Muscle of leg (tissue), 11 donors: ENCODE data around the gene KCNIP3. TPM values are rescaled to one million over a fixed set of nuclear protein-coding genes. Genes with fewer than 3 reads are reported as not detected.

Source experiments
- DNase-seq: peaks from one replicate; pipeline ENCODE4 v3.0.0; 2013
- H3K27ac ChIP-seq: one replicate; pipeline ENCODE4 v1.5.1; 2013; ENCODE audit warnings: mild to moderate bottlenecking, low read length, control low read depth
- H3K27me3 ChIP-seq: one replicate; pipeline ENCODE4 v1.6.1; 2013; ENCODE audit warnings: low read length; ENCODE audit not compliant: control insufficient read depth, insufficient read depth
- H3K36me3 ChIP-seq: one replicate; pipeline ENCODE4 v1.6.1; 2013; ENCODE audit warnings: low read length; ENCODE audit not compliant: control insufficient read depth, insufficient read depth
- H3K4me1 ChIP-seq: one replicate; pipeline ENCODE4 v1.6.1; 2013; ENCODE audit warnings: low read length; ENCODE audit not compliant: control insufficient read depth, insufficient read depth
- H3K4me3 ChIP-seq: one replicate; pipeline ENCODE4 v1.5.1; 2013; ENCODE audit warnings: low read length, control low read depth
- H3K9me3 ChIP-seq: replicated peaks from 2 replicates; pipeline ENCODE4 v1.6.1; 2013; ENCODE audit warnings: low read depth, low read length; ENCODE audit not compliant: control insufficient read depth
- WGBS: methylation state at CpG from one replicate; pipeline ENCODE4 v1.1.5; 2013; ENCODE audit warnings: missing lambda C conversion rate; ENCODE audit not compliant: insufficient coverage; 5-methylcytosine and 5-hydroxymethylcytosine counted together
- polyA plus RNA-seq, 8 donors: library from polyadenylated mRNA; unstranded; fragments of 120-200 nt; gene quantifications; one replicate each; pipeline versions ENCODE4 v1.2.1 to v1.2.3, GENCODE V29; 2013; ENCODE audit warnings: inconsistent platforms in 1 of 8, low replicate concordance in 1 of 8; ENCODE audit not compliant: insufficient read length in 8 of 8, insufficient read depth in 1 of 8
- total RNA-seq: library from RNA; stranded (reverse); fragments of 120-200 nt; gene quantifications from one replicate; pipeline ENCODE4 v1.2.4, GENCODE V29; 2013

The KCNIP3 gene
- total and polyA plus RNA-seq, 9 donors, result 5.5 to 8.9 (median 6.9) TPM

DNA sequence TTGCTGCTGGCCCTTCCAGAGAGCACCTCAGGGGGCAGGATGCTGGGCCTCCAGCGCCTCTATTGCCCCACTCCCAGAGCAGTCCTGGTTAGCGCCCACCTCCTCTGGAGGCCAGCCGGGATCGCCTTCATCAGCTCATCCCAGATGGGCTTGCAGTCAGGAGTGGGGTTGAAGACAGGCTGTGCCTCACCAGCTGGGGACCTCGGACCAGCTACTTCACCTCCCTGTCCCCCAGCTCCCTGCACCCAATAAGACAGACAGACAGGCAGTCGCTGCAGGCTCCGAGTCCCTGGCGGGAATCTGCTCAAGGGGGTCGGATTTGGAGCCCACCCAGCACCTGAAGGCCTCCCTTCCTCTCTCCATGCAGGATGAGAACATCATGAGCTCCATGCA is 86.5 kb downstream of the KCNIP3 start:
- H3K36me3 ChIP-seq, result peaks cover 2% of the 10 kb centered on the region
- WGBS, result 63% methylated on average over 6 of the region's 9 CpGs
- peaks cover 31% of the 10 kb centered on the region for H3K4me1 ChIP-seq
- DNase-seq, result no peak
- H3K27ac ChIP-seq, result no peak overlapping the region
- H3K27me3 ChIP-seq, result no peaks in the 10 kb centered on the region
- no peaks in the 10 kb centered on the region for H3K9me3 ChIP-seq
- H3K4me3 ChIP-seq, result no peak overlapping the region

DNA sequence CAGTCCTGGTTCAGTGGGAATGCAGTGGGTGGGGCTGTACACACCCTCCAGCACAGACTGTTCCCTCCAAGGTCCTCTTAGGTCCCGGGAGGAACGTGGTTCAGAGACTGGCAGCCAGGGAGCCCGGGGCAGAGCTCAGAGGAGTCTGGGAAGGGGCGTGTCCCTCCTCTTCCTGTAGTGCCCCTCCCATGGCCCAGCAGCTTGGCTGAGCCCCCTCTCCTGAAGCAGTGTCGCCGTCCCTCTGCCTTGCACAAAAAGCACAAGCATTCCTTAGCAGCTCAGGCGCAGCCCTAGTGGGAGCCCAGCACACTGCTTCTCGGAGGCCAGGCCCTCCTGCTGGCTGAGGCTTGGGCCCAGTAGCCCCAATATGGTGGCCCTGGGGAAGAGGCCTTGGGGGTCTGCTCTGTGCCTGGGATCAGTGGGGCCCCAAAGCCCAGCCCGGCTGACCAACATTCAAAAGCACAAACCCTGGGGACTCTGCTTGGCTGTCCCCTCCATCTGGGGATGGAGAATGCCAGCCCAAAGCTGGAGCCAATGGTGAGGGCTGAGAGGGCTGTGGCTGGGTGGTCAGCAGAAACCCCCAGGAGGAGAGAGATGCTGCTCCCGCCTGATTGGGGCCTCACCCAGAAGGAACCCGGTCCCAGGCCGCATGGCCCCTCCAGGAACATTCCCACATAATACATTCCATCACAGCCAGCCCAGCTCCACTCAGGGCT is 87.9 kb downstream of the KCNIP3 start:
- Histone ChIP-seq H3K4me1 (peaks cover 31% of the 10 kb centered on the region), H3K27ac (no peak overlapping the region), H3K4me3 (no peak overlapping the region), H3K9me3 (no peaks in the 10 kb centered on the region), H3K36me3 (peaks cover 2% of the 10 kb centered on the region), H3K27me3 (peaks cover 3% of the 10 kb centered on the region)
- 52% methylated on average over 8 of the region's 12 CpGs for WGBS
- peak; percentile 18 for DNase-seq

DNA sequence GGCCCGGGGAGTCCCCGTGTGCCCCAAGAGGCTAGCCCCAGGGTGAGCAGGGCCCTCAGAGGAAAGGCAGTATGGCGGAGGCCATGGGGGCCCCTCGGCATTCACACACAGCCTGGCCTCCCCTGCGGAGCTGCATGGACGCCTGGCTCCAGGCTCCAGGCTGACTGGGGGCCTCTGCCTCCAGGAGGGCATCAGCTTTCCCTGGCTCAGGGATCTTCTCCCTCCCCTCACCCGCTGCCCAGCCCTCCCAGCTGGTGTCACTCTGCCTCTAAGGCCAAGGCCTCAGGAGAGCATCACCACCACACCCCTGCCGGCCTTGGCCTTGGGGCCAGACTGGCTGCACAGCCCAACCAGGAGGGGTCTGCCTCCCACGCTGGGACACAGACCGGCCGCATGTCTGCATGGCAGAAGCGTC is 88.4 kb downstream of the KCNIP3 start:
- DNase-seq, result peak; percentile 28
- Histone ChIP-seq H3K36me3 (peaks cover 2% of the 10 kb centered on the region), H3K4me1 (peaks cover 31% of the 10 kb centered on the region), H3K9me3 (no peaks in the 10 kb centered on the region), H3K27me3 (peaks cover 3% of the 10 kb centered on the region), H3K27ac (no peak overlapping the region), H3K4me3 (no peak overlapping the region)
- 66% methylated on average over 7 of the region's 12 CpGs for WGBS

DNA sequence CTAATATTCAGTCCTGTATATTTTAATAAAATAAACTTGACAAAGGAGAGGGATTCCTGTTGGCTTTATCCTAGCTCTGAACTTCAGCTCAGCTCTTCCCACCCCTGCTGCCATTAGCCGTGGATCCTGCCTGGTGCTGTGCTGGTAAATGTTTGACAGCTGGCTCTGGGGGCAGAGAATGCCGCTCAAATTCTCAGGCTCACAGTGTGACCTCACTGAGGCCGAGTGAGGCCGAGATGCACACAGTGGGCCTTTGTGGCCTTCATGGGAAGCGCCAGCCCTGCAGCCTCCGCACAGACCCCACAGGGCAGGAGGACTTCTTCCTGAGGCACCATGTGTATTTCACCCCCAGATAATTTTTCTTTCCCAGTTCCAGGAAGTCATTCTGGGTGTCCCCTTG is 88.9 kb downstream of the KCNIP3 start:
- H3K36me3 ChIP-seq, result peaks cover 2% of the 10 kb centered on the region
- H3K27ac ChIP-seq, result peak overlapping the region; percentile 13
- H3K27me3 ChIP-seq, result peaks cover 3% of the 10 kb centered on the region
- DNase-seq, result no peak
- H3K4me1 ChIP-seq, result peaks cover 31% of the 10 kb centered on the region
- no peaks in the 10 kb centered on the region for H3K9me3 ChIP-seq
- no peak overlapping the region for H3K4me3 ChIP-seq
- WGBS, result 82% methylated on average over 3 of the region's 6 CpGs

DNA sequence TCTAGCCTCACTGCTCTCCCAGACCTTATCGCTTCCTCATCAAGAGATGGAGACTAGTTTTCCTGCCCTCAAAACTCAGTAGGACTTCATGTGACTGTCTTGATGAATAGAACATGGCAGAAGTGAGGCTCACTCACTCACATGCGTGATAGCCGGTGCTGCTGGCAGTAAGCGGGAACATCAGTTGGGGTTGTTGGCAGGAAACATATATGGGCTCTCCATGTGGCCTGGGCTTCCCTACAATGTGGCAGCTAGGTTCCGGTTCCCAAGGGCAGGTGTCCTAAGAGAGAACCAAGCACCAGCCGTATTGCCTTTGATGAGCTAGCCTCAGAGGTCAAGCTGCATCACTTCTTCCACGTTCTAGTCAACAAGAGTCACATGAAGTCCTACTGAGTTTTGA is 90.2 kb downstream of the KCNIP3 start:
- H3K27ac ChIP-seq, result no peak overlapping the region
- no peaks in the 10 kb centered on the region for H3K36me3 ChIP-seq
- peaks cover 3% of the 10 kb centered on the region for H3K27me3 ChIP-seq
- H3K4me3 ChIP-seq, result no peak overlapping the region
- H3K9me3 ChIP-seq, result no peaks in the 10 kb centered on the region
- WGBS, result 79% methylated on average over 4 of the region's 7 CpGs
- peaks cover 39% of the 10 kb centered on the region for H3K4me1 ChIP-seq
- no peak for DNase-seq

DNA sequence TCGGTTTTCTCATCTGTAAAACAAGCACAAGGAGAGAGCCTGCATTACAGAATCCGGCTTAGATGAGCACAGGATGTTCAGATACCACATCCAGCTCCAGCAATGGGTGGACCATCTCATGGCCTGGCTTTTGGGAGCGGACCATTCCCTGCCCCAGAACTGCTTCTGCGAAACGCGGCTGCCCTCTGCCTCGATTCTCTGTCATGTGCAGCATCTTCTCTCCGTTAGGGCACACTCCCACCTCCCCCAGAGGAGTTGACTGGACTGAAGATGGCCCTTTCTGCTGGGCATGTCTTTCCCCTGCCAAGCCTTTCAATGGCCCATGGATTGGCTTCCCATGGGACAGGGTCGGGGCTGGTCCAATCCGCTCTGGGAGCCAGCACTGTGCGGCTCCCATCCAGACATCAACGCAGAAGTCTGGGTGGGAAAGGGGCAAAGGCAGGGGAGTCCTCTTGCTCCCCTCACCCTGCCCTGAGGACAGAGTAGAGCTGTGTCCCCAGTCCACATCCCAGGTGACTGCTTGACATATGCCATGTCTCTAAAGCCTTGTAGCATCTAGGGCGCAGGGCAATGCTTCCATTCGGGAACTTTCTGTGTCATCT is 91.0 kb downstream of the KCNIP3 start:
- H3K4me1 ChIP-seq, result peaks cover 39% of the 10 kb centered on the region
- H3K4me3 ChIP-seq, result no peak overlapping the region
- no peak for DNase-seq
- H3K27me3 ChIP-seq, result peaks cover 3% of the 10 kb centered on the region
- no peaks in the 10 kb centered on the region for H3K9me3 ChIP-seq
- H3K27ac ChIP-seq, result no peak overlapping the region
- WGBS, result 86% methylated on average over 13 of the region's 14 CpGs
- H3K36me3 ChIP-seq, result no peaks in the 10 kb centered on the region

GRCh38 chr2:95388856-95389244 is 91.7 kb downstream of the KCNIP3 start:
- WGBS, result 33% methylated on average over 13 of the region's 15 CpGs
- Histone ChIP-seq H3K4me3 (no peak overlapping the region), H3K36me3 (no peaks in the 10 kb centered on the region), H3K27ac (no peak overlapping the region), H3K27me3 (peaks cover 3% of the 10 kb centered on the region), H3K9me3 (no peaks in the 10 kb centered on the region), H3K4me1 (peaks cover 34% of the 10 kb centered on the region)
- DNase-seq, result no peak

DNA sequence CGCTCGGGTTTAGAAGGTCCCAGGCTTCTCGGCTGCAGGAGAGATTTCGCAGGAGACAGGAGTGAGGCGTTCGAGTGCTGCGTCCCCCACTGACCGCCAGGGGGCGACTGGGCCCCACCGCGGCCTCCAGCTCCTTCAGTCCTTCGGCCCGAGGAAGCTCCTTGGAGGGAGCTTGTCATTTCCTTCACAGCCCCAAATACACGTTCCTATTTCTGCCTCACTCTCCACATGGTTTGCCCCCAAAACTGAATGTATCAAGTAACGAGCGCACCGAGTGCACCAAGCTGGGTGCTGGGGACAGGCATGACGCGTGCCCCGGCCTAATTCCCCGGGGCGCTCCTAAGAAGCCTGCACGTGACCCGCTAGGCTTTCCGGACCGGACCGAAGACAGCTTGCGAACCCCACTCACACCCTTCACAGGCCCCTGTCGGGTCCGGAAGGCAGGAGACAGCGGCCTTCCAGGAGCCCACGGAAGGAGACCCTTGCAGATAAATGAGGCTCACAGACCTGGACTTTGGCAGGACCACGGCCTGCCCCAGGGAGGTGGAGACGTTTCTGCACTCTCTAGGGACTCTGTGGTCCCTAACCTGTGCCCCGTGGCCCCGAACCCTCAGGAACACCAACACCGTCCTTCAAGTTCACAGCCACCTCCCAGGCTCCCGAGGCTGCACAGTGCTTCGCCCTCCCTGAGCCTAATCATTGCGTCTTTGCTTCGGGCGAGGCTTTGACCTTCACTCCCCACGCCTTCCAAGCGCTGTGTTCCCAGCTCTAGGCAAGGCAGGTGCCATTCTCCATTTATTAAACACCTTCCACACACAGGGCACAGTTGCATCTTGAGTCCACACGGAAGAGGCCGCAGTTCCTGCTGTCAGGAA is 92.3 kb downstream of the KCNIP3 start:
- no peak overlapping the region for H3K27ac ChIP-seq
- 49% methylated on average over 42 of the region's 46 CpGs for WGBS
- H3K27me3 ChIP-seq, result peaks cover 3% of the 10 kb centered on the region
- peaks cover 27% of the 10 kb centered on the region for H3K4me1 ChIP-seq
- peak; percentile 61 for DNase-seq
- no peaks in the 10 kb centered on the region for H3K9me3 ChIP-seq
- no peaks in the 10 kb centered on the region for H3K36me3 ChIP-seq
- no peak overlapping the region for H3K4me3 ChIP-seq

DNA sequence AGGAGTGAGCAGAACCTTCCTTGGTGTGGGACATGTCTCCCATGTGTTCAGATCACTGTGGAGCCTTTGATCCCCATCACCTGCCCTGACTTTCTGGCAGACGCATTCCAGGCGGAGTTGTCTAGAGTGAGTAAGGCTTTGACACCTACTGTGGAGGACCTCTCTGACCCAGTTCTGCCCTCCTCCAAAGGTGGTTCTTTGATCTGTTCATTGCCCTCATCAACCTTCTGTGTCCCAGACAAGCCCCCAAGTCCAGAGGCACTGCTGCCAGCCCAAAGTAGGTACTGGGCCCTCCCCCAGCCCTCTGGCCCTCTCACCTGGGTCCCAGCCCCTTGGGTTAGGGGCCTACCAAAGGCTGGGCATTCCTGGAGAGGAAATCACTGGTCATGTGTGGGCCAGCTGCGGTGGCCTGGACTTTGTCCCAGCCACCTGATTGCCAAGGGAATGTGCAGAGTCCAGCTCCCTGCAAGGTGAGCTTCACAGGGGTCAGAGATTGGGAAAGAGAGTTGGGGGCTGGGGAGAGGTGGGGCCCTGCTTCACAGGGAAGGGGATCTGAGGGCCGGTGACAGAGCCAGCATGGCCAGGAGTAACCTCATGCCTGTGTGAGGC is 93.2 kb downstream of the KCNIP3 start:
- H3K36me3 ChIP-seq, result no peaks in the 10 kb centered on the region
- H3K9me3 ChIP-seq, result no peaks in the 10 kb centered on the region
- peaks cover 19% of the 10 kb centered on the region for H3K4me1 ChIP-seq
- no peak overlapping the region for H3K4me3 ChIP-seq
- WGBS, result 88% methylated on average over 3 of the region's 4 CpGs
- no peak overlapping the region for H3K27ac ChIP-seq
- DNase-seq, result no peak
- H3K27me3 ChIP-seq, result peaks cover 3% of the 10 kb centered on the region

- H3K4me1 ChIP-seq, result peaks cover 14% of the 10 kb centered on the region
- no peaks in the 10 kb centered on the region for H3K9me3 ChIP-seq
- H3K4me3 ChIP-seq, result no peak overlapping the region
- H3K36me3 ChIP-seq, result no peaks in the 10 kb centered on the region
- WGBS, result 88% methylated on average over 9 of the region's 11 CpGs
- H3K27ac ChIP-seq, result no peak overlapping the region
- H3K27me3 ChIP-seq, result peaks cover 3% of the 10 kb centered on the region
- no peak for DNase-seq
Measured at GRCh38 chr2:95390881-95391321, 93.8 kb downstream of the KCNIP3 start.
